ENCODE data around the gene WDR1. TPM values are rescaled to one million over a fixed set of nuclear protein-coding genes. Genes with fewer than 3 reads are reported as not detected.

Gene WDR1
- total RNA-seq, 1 donor from 2014 or later = 370 TPM

DNA sequence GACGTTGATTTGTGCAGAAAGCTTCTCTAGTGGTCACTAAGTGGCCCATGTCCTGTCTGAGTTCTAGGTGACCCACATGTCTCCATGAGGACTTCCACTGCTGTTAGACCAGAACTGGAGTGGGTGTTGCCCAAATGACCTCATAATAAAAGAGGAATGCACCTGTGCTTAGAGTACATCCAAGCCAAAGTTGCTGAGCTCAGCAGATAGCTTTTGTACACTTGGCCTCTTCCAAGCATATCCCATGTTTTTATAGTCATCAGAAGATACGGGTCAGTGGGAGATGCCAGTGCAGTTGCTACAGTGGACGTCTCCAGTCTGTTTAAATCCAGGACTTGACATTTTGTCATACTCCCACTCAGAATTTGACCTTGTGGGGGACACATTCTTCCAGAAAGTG lies 37.6 kb upstream of the WDR1 start:
- DNase-seq (ENCODE audit: low read depth) = no peak
- H3K4me3 ChIP-seq (ENCODE audit: low read depth, low read length) = no peak overlapping the region
- TF ChIP-seq, protein P1, sequence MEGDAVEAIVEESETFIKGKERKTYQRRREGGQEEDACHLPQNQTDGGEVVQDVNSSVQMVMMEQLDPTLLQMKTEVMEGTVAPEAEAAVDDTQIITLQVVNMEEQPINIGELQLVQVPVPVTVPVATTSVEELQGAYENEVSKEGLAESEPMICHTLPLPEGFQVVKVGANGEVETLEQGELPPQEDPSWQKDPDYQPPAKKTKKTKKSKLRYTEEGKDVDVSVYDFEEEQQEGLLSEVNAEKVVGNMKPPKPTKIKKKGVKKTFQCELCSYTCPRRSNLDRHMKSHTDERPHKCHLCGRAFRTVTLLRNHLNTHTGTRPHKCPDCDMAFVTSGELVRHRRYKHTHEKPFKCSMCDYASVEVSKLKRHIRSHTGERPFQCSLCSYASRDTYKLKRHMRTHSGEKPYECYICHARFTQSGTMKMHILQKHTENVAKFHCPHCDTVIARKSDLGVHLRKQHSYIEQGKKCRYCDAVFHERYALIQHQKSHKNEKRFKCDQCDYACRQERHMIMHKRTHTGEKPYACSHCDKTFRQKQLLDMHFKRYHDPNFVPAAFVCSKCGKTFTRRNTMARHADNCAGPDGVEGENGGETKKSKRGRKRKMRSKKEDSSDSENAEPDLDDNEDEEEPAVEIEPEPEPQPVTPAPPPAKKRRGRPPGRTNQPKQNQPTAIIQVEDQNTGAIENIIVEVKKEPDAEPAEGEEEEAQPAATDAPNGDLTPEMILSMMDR (IDR thresholded peaks at IDR 0.05; ENCODE audit: insufficient read depth, low read length, poor library complexity, severe bottlenecking) = no peak
- H3K36me3 ChIP-seq (ENCODE audit: control insufficient read depth, insufficient read depth, low read length) = no peaks in the 10 kb centered on the region
- peaks cover 10% of the 10 kb centered on the region for H3K27me3 ChIP-seq (ENCODE audit: control insufficient read depth, insufficient read depth, low read length)

DNA sequence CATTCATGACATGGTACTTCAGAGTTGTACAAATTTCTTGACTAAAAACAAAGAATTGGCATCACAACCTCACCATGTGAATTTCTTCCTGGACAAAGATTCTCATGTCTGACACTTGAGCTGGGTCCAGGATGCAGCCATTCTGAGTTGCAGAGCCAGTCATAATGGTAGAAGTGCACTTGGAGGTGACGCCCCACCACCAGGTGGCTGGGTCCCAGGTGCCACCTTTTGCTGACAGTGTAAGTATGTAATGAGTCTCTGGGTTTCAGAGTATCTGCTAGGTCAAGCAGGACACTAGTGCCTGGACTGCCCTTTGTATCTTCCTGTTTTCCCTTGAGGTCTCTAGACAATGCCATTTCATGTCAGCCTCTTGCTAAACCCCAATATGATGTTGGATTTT lies 36.6 kb upstream of the WDR1 start:
- DNase-seq (ENCODE audit: low read depth) = no peak
- H3K36me3 ChIP-seq (ENCODE audit: control insufficient read depth, insufficient read depth, low read length) = no peaks in the 10 kb centered on the region
- H3K4me3 ChIP-seq (ENCODE audit: low read depth, low read length) = no peak overlapping the region
- TF ChIP-seq, protein P1 (IDR thresholded peaks at IDR 0.05; ENCODE audit: insufficient read depth, low read length, poor library complexity, severe bottlenecking) = no peak
- peaks cover 10% of the 10 kb centered on the region for H3K27me3 ChIP-seq (ENCODE audit: control insufficient read depth, insufficient read depth, low read length)

DNA sequence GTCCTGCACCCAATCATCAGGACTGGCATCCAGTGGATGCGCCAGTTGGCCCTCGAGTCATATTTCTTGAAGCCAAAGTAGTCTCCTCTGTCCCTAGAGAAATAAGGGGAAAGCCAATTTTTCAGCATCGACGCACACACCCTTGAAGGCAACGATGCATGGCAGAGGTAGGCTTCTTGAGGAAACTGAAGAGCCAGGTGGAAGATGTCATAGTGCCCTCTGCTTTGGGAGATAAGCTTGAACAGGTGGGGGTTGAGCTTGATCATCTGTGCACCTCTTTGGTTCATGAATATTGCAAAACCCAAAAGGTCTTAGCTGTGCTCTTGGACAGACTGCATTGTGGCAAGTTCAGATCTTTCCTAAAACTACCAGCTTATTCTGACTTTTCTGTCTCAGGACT lies 34.6 kb upstream of the WDR1 start:
- Histone ChIP-seq H3K27me3 (ENCODE audit: control insufficient read depth, insufficient read depth, low read length) (peaks cover 6% of the 10 kb centered on the region), H3K4me3 (ENCODE audit: low read depth, low read length) (no peak overlapping the region), H3K36me3 (ENCODE audit: control insufficient read depth, insufficient read depth, low read length) (no peaks in the 10 kb centered on the region)
- DNase-seq (ENCODE audit: low read depth) = no peak
- TF ChIP-seq, protein P1 (IDR thresholded peaks at IDR 0.05; ENCODE audit: insufficient read depth, low read length, poor library complexity, severe bottlenecking) = no peak

DNA sequence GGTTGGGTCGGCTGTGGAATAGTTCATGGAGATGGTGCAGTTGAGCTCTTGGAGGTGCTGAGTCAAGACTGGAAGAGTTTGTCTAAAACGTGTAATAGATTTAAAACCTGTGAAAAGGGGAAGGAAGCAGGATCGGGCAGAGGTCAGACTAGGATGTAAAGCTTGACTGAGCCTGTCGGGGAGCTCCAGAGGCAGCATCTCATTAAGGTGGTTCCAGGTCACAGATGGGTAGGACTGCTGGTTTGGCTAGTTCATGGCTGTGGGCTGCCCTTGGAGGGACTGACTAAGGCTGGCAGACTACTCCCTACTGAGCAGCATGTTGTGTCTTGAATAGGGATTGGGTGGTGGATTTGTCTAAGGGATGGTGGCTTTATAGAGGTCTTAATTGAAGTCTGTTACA lies 28.4 kb upstream of the WDR1 start:
- TF ChIP-seq, protein P1 (IDR thresholded peaks at IDR 0.05; ENCODE audit: insufficient read depth, low read length, poor library complexity, severe bottlenecking) = no peak
- DNase-seq (ENCODE audit: low read depth) = no peak
- Histone ChIP-seq H3K4me3 (ENCODE audit: low read depth, low read length) (no peak overlapping the region), H3K36me3 (ENCODE audit: control insufficient read depth, insufficient read depth, low read length) (no peaks in the 10 kb centered on the region), H3K27me3 (ENCODE audit: control insufficient read depth, insufficient read depth, low read length) (peaks cover 4% of the 10 kb centered on the region)

DNA sequence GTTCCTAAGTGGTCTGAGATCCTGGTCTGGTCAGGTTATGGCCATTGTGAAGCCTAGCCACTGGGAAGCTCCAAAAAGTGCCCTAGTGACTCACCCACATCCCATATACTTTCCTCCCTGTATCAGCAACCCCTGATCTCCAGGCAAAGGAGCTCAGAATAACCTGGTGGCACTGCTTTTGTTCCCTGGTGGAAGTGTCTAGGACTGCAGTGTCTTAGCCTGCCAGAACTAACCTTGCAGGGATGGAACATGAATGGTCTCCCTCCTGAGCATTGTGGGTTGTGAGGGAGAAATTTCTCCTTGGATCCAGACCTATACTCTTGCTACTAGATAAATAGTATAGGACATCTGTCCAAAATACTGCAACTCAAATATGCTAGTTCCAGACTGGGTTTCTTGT lies 27.9 kb upstream of the WDR1 start:
- DNase-seq (ENCODE audit: low read depth) = no peak
- TF ChIP-seq, protein P1 (IDR thresholded peaks at IDR 0.05; ENCODE audit: insufficient read depth, low read length, poor library complexity, severe bottlenecking) = no peak
- peaks cover 3% of the 10 kb centered on the region for H3K27me3 ChIP-seq (ENCODE audit: control insufficient read depth, insufficient read depth, low read length)

DNA sequence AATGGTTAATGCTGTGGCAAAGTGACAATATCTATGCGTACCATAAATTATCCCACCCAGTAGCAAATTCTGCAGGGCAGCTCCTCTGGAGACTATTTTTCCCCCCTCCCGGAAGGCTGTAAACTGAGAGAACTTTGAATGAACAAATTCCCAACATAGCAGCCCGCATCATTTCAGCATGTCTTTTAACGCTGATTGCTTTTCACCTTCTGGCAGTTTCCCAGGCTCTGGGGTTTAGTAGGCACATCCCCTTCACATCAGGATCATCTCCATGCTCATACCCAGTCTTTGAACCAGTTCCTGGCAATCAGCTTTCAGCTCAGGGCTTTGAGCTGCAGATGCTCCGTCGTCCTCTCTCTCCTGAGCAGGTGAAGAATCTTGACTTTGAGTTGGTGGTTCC lies 26.6 kb upstream of the WDR1 start:
- H3K4me3 ChIP-seq (ENCODE audit: low read depth, low read length) = no peak overlapping the region
- TF ChIP-seq, protein P1 (IDR thresholded peaks at IDR 0.05; ENCODE audit: insufficient read depth, low read length, poor library complexity, severe bottlenecking) = no peak
- DNase-seq (ENCODE audit: low read depth) = no peak
- H3K27me3 ChIP-seq (ENCODE audit: control insufficient read depth, insufficient read depth, low read length) = peaks cover 3% of the 10 kb centered on the region
- H3K36me3 ChIP-seq (ENCODE audit: control insufficient read depth, insufficient read depth, low read length) = no peaks in the 10 kb centered on the region

More for the DNA sequence above, 27.9 kb upstream of the WDR1 start:
- H3K4me3 ChIP-seq (ENCODE audit: low read depth, low read length) = no peak overlapping the region
- H3K36me3 ChIP-seq (ENCODE audit: control insufficient read depth, insufficient read depth, low read length) = no peaks in the 10 kb centered on the region

Measured in kidney epithelial cell (primary cell).